Muscle of leg (tissue), 11 donors: ENCODE results near the gene LAMP2. TPM values are rescaled to one million over a fixed set of nuclear protein-coding genes. Genes with fewer than 3 reads are reported as not detected.

Experiments used
- DNase-seq: peaks from one replicate; pipeline ENCODE4 v3.0.0; 2013
- H3K27ac ChIP-seq: one replicate; pipeline ENCODE4 v1.5.1; 2013; ENCODE audit warnings: mild to moderate bottlenecking, low read length, control low read depth
- H3K27me3 ChIP-seq: one replicate; pipeline ENCODE4 v1.6.1; 2013; ENCODE audit warnings: low read length; ENCODE audit not compliant: control insufficient read depth, insufficient read depth
- H3K36me3 ChIP-seq: one replicate; pipeline ENCODE4 v1.6.1; 2013; ENCODE audit warnings: low read length; ENCODE audit not compliant: control insufficient read depth, insufficient read depth
- H3K4me1 ChIP-seq: one replicate; pipeline ENCODE4 v1.6.1; 2013; ENCODE audit warnings: low read length; ENCODE audit not compliant: control insufficient read depth, insufficient read depth
- H3K4me3 ChIP-seq: one replicate; pipeline ENCODE4 v1.5.1; 2013; ENCODE audit warnings: low read length, control low read depth
- H3K9me3 ChIP-seq: replicated peaks from 2 replicates; pipeline ENCODE4 v1.6.1; 2013; ENCODE audit warnings: low read depth, low read length; ENCODE audit not compliant: control insufficient read depth
- WGBS: methylation state at CpG from one replicate; pipeline ENCODE4 v1.1.5; 2013; ENCODE audit warnings: missing lambda C conversion rate; ENCODE audit not compliant: insufficient coverage; 5-methylcytosine and 5-hydroxymethylcytosine counted together
- polyA plus RNA-seq, 8 donors: library from polyadenylated mRNA; unstranded; fragments of 120-200 nt; gene quantifications; one replicate each; pipeline versions ENCODE4 v1.2.1 to v1.2.3, GENCODE V29; 2013; ENCODE audit warnings: inconsistent platforms in 1 of 8, low replicate concordance in 1 of 8; ENCODE audit not compliant: insufficient read length in 8 of 8, insufficient read depth in 1 of 8
- total RNA-seq: library from RNA; stranded (reverse); fragments of 120-200 nt; gene quantifications from one replicate; pipeline ENCODE4 v1.2.4, GENCODE V29; 2013

Gene LAMP2
- total and polyA plus RNA-seq, 9 donors, result 99.5 to 140 (median 120) TPM

GRCh38 chrX:120463241-120463640 is 5.9 kb downstream of the LAMP2 start:
- Histone ChIP-seq H3K27ac (no peak overlapping the region), H3K4me3 (no peak overlapping the region), H3K27me3 (peaks cover 3% of the 10 kb centered on the region), H3K36me3 (no peaks in the 10 kb centered on the region), H3K9me3 (no peaks in the 10 kb centered on the region), H3K4me1 (peaks cover 6% of the 10 kb centered on the region)
- peak; percentile 46 for DNase-seq
- WGBS, result no CpG with 5 or more reads among the region's 1 CpG

- Histone ChIP-seq H3K27ac (no peak overlapping the region), H3K4me1 (peaks cover 2% of the 10 kb centered on the region), H3K4me3 (no peak overlapping the region), H3K9me3 (no peaks in the 10 kb centered on the region), H3K36me3 (no peaks in the 10 kb centered on the region), H3K27me3 (peaks cover 3% of the 10 kb centered on the region)
- no peak for DNase-seq
- no CpG with 5 or more reads among the region's 2 CpGs for WGBS
Observed at GRCh38 chrX:120462370-120462769, 6.7 kb downstream of the LAMP2 start.

- peaks cover 2% of the 10 kb centered on the region for H3K4me1 ChIP-seq
- DNase-seq, result peak; percentile 56
Observed at GRCh38 chrX:120459309-120459708, 9.8 kb downstream of the LAMP2 start.

GRCh38 chrX:120457766-120458180 is 11.3 kb downstream of the LAMP2 start:
- H3K4me1 ChIP-seq, result peaks cover 2% of the 10 kb centered on the region
- 0% methylated on average over 1 of the region's 2 CpGs for WGBS
- peaks cover 2% of the 10 kb centered on the region for H3K36me3 ChIP-seq
- H3K27me3 ChIP-seq, result peaks cover 3% of the 10 kb centered on the region
- H3K9me3 ChIP-seq, result no peaks in the 10 kb centered on the region
- H3K27ac ChIP-seq, result no peak overlapping the region
- no peak overlapping the region for H3K4me3 ChIP-seq
- DNase-seq, result peak; percentile 55

More at GRCh38 chrX:120459309-120459708, 9.8 kb downstream of the LAMP2 start:
- H3K9me3 ChIP-seq, result no peaks in the 10 kb centered on the region
- no peaks in the 10 kb centered on the region for H3K36me3 ChIP-seq
- peak overlapping the region; percentile 15 for H3K27ac ChIP-seq
- H3K27me3 ChIP-seq, result peaks cover 3% of the 10 kb centered on the region
- no peak overlapping the region for H3K4me3 ChIP-seq

- no peaks in the 10 kb centered on the region for H3K27me3 ChIP-seq
- no peak for DNase-seq
- H3K9me3 ChIP-seq, result no peaks in the 10 kb centered on the region
- peaks cover 2% of the 10 kb centered on the region for H3K4me1 ChIP-seq
- peaks cover 2% of the 10 kb centered on the region for H3K36me3 ChIP-seq
- no peak overlapping the region for H3K4me3 ChIP-seq
- WGBS, result no CpG with 5 or more reads among the region's 4 CpGs
- H3K27ac ChIP-seq, result no peak overlapping the region
Observed at GRCh38 chrX:120456973-120457372, 12.1 kb downstream of the LAMP2 start.

GRCh38 chrX:120453985-120454384 is 15.1 kb downstream of the LAMP2 start:
- WGBS, result no CpG with 5 or more reads among the region's 5 CpGs
- no peak for DNase-seq
- H3K36me3 ChIP-seq, result peaks cover 2% of the 10 kb centered on the region

GRCh38 chrX:120452131-120452530 is 17.0 kb downstream of the LAMP2 start:
- Histone ChIP-seq H3K27ac (no peak overlapping the region), H3K4me1 (no peaks in the 10 kb centered on the region), H3K27me3 (no peaks in the 10 kb centered on the region), H3K36me3 (peaks cover 2% of the 10 kb centered on the region), H3K9me3 (no peaks in the 10 kb centered on the region), H3K4me3 (no peak overlapping the region)
- WGBS, result 20% methylated on average over 2 of the region's 3 CpGs
- DNase-seq, result peak; percentile 78

More at GRCh38 chrX:120453985-120454384, 15.1 kb downstream of the LAMP2 start:
- Histone ChIP-seq H3K27me3 (no peaks in the 10 kb centered on the region), H3K27ac (no peak overlapping the region), H3K4me1 (no peaks in the 10 kb centered on the region), H3K9me3 (no peaks in the 10 kb centered on the region), H3K4me3 (no peak overlapping the region)

GRCh38 chrX:120450163-120450562 is 18.9 kb downstream of the LAMP2 start:
- H3K4me1 ChIP-seq, result no peaks in the 10 kb centered on the region
- H3K9me3 ChIP-seq, result no peaks in the 10 kb centered on the region
- H3K36me3 ChIP-seq, result peaks cover 6% of the 10 kb centered on the region
- H3K4me3 ChIP-seq, result no peak overlapping the region
- no peaks in the 10 kb centered on the region for H3K27me3 ChIP-seq
- no peak overlapping the region for H3K27ac ChIP-seq
- no CpG with 5 or more reads among the region's 3 CpGs for WGBS
- DNase-seq, result peak; percentile 31

GRCh38 chrX:120446498-120446897 is 22.6 kb downstream of the LAMP2 start:
- Histone ChIP-seq H3K27me3 (peaks cover 2% of the 10 kb centered on the region), H3K9me3 (no peaks in the 10 kb centered on the region), H3K27ac (no peak overlapping the region), H3K4me3 (no peak overlapping the region), H3K36me3 (peaks cover 13% of the 10 kb centered on the region), H3K4me1 (no peaks in the 10 kb centered on the region)
- 21% methylated on average over 3 of the region's 8 CpGs for WGBS
- peak; percentile 57 for DNase-seq

- Histone ChIP-seq H3K4me1 (no peaks in the 10 kb centered on the region), H3K27ac (no peak overlapping the region), H3K36me3 (peaks cover 11% of the 10 kb centered on the region), H3K27me3 (peaks cover 2% of the 10 kb centered on the region), H3K9me3 (no peaks in the 10 kb centered on the region), H3K4me3 (no peak overlapping the region)
- no peak for DNase-seq
- 67% methylated on average over 1 of the region's 3 CpGs for WGBS
Observed at GRCh38 chrX:120439921-120440320, 29.2 kb downstream of the LAMP2 start.
